Peyer's patch (tissue), 4 donors: ENCODE results near the gene SOX13. TPM values are rescaled to one million over a fixed set of nuclear protein-coding genes. Genes with fewer than 3 reads are reported as not detected.

Experiments used
- DNase-seq, 3 donors: peaks; one replicate each; pipeline ENCODE4 v3.0.0-alpha.2; 2017 to 2019
- H3K27ac ChIP-seq, 4 donors: fragments of 200-600 bp; sonication (generic); one replicate each; pipeline ENCODE4 v1.5.1; 2016 to 2019
- H3K27me3 ChIP-seq, 2 donors: fragments of 200-600 bp; sonication (generic); one replicate each; pipeline ENCODE4 v1.5.1; 2019
- H3K36me3 ChIP-seq, 3 donors: fragments of 200-600 bp; sonication (generic); one replicate each; pipeline ENCODE4 v1.5.1; 2016 to 2019
- H3K4me1 ChIP-seq, 4 donors: fragments of 200-600 bp; sonication (generic); one replicate each; pipeline ENCODE4 v1.5.1; 2016 to 2019
- H3K4me3 ChIP-seq, 4 donors: fragments of 200-600 bp; sonication (generic); 1 replicate in 3 of 4; 2 replicates in 1 of 4; pipeline ENCODE4 v1.5.1; 2016 to 2019; ENCODE audit warnings: mild to moderate bottlenecking in 1 of 4
- H3K9me3 ChIP-seq, 4 donors: fragments of 200-600 bp; sonication (generic); one replicate each; pipeline ENCODE4 v1.5.1; 2016 to 2019; ENCODE audit warnings: mild to moderate bottlenecking in 1 of 4
- POLR2A ChIP-seq, 2 donors: fragments of 450-650 bp; IDR thresholded peaks; one replicate each; pipeline ENCODE4 v1.5.1; 2017; ENCODE audit warnings: antibody characterized with exemption in 2 of 2, mild to moderate bottlenecking in 2 of 2, moderate library complexity in 2 of 2
- total RNA-seq, 4 donors: library from RNA; depleted of rRNA; stranded (reverse); fragments of >200 nt; gene quantifications; one replicate each; pipeline ENCODE4 v1.1.0, GENCODE V29; 2016
- TF ChIP-seq, protein P1 (sequence below), 6 experiments: fragments of 450-650 bp in 4 of 6; fragments of 200-600 bp in 2 of 6; sonication (generic) in 1 of 6; IDR thresholded peaks; one replicate each; pipeline ENCODE4 v1.5.1; 2017 to 2019; ENCODE audit warnings: antibody characterized with exemption in 6 of 6, mild to moderate bottlenecking in 3 of 6, moderate library complexity in 1 of 6

SOX13 gene
- total RNA-seq, 4 donors from 2014 or later, result 42.1 to 80.3 (median 59.0) TPM

DNA sequence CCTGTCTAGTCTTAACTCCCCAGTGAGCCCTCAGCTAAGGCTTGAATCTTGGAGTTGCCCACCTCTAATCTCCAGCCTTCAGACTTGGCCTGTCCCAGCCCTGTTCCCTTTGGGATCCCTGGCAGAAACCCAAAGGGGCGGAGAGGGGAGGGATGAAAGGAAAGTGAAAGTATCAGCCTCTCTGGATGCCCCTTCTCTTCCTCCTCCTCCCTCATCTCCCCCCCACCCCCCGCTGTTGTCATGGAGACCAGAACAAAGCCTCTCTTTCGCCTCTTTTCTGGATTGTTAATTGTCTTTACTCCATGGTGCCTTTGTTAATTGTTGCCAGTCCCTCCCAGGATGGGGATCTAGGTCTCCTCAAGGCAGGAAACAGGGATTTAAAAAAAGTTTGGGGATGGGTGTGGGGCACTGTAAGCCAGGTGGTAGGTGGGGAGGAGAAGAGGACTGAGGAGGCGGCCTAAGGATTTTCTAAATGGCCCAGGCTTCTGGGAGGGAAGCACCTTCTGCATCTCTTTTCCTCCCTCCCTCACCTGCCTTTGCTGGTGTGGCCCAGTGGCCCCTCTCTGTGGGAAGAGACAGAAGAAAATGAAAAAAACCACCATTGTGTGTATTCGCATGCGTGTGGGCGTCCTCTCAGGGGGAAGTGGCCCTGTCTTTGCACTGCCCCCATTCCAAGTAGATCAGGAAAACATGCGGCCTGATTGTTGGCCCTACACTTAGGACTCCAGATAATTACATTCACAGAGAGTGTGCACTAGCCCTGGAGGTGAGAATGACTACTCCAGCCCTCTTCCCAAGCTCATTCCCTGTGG is 7.5 kb upstream of the SOX13 start:
- Histone ChIP-seq H3K27me3 (no peaks in the 10 kb centered on the region), H3K4me1 (no peaks in the 10 kb centered on the region), H3K27ac (no peak overlapping the region), H3K4me3 (no peak overlapping the region), H3K36me3 (no peaks in the 10 kb centered on the region), H3K9me3 (no peaks in the 10 kb centered on the region)
- peak in 1 of 3 donors; percentile 57 for DNase-seq
- TF ChIP-seq, protein P1, sequence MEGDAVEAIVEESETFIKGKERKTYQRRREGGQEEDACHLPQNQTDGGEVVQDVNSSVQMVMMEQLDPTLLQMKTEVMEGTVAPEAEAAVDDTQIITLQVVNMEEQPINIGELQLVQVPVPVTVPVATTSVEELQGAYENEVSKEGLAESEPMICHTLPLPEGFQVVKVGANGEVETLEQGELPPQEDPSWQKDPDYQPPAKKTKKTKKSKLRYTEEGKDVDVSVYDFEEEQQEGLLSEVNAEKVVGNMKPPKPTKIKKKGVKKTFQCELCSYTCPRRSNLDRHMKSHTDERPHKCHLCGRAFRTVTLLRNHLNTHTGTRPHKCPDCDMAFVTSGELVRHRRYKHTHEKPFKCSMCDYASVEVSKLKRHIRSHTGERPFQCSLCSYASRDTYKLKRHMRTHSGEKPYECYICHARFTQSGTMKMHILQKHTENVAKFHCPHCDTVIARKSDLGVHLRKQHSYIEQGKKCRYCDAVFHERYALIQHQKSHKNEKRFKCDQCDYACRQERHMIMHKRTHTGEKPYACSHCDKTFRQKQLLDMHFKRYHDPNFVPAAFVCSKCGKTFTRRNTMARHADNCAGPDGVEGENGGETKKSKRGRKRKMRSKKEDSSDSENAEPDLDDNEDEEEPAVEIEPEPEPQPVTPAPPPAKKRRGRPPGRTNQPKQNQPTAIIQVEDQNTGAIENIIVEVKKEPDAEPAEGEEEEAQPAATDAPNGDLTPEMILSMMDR (IDR thresholded peaks at IDR 0.05), result no peak
- no peak for TF ChIP-seq POLR2A (IDR thresholded peaks at IDR 0.05)

DNA sequence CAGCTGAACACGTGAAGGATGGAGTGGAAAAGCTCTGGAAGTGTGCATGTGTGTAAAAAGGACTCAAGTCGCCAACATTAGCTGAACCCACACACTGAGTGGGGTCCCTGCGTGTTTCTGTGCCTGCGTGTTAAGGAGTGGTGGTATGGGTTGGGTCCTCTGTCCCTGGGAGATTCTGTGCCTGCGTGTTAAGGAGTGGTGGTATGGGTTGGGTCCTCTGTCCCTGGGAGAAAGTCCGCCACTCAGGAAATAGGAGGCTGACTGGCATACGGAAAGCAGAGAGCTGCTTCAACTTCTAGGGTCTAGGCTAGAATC is 7.0 kb upstream of the SOX13 start:
- no peak for TF ChIP-seq POLR2A (IDR thresholded peaks at IDR 0.05)
- TF ChIP-seq, protein P1 (IDR thresholded peaks at IDR 0.05), result no peak
- H3K4me1 ChIP-seq, result no peaks in the 10 kb centered on the region
- H3K27ac ChIP-seq, result no peak overlapping the region
- no peak overlapping the region for H3K4me3 ChIP-seq
- no peaks in the 10 kb centered on the region for H3K36me3 ChIP-seq
- H3K9me3 ChIP-seq, result no peaks in the 10 kb centered on the region
- DNase-seq, result no peak
- H3K27me3 ChIP-seq, result no peaks in the 10 kb centered on the region

DNA sequence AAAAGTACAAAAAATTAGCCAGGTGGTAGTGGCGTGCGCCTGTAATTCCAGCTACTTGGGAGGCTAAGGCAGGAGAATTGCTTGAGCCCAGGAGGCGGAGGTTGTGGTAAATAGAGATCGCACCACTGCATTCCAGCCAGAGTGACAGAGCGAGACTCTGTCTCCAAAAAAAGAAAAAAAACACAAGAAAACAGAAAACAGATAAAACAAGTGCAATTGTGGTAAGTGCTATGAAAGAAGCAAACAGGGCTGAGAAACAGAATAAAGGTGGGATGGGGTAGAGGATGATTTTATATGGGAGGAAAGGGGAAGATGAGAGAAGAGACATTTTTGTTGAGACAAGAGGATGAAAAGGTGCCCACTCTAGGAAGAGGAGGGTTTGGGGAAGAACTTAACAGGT is 5.0 kb upstream of the SOX13 start:
- TF ChIP-seq, protein P1 (IDR thresholded peaks at IDR 0.05), result no peak
- no peak for TF ChIP-seq POLR2A (IDR thresholded peaks at IDR 0.05)
- Histone ChIP-seq H3K4me3 (no peak overlapping the region), H3K27me3 (no peaks in the 10 kb centered on the region), H3K9me3 (no peaks in the 10 kb centered on the region), H3K27ac (no peak overlapping the region), H3K4me1 (peaks cover 0 to 6% (median 0%) of the 10 kb centered on the region in 4 donors), H3K36me3 (no peaks in the 10 kb centered on the region)
- DNase-seq, result no peak

DNA sequence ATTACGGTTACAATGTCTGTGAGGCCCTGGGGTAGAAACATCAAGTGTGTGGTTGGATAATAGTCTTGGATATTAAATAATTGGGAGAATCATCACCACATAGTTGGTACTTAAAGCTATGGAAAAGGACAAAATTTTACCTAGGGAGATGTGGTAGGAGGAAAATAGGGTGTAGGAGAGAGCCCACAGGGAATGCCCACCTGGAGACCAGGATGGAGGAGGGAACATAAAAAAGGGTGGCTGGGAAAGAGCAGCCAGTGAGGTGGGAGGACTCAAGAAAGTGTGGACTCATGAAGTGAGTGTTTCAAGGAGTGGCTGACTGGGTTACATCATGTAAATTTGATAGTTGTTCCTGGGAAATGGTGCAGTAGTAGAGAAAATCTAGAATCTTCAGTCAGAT is 3.0 kb upstream of the SOX13 start:
- Histone ChIP-seq H3K27ac (no peak overlapping the region), H3K36me3 (no peaks in the 10 kb centered on the region), H3K4me1 (peaks cover 0 to 6% (median 3%) of the 10 kb centered on the region in 4 donors), H3K27me3 (no peaks in the 10 kb centered on the region), H3K9me3 (no peaks in the 10 kb centered on the region), H3K4me3 (no peak overlapping the region)
- DNase-seq, result no peak
- TF ChIP-seq, protein P1 (IDR thresholded peaks at IDR 0.05), result no peak
- TF ChIP-seq POLR2A (IDR thresholded peaks at IDR 0.05), result no peak

DNA sequence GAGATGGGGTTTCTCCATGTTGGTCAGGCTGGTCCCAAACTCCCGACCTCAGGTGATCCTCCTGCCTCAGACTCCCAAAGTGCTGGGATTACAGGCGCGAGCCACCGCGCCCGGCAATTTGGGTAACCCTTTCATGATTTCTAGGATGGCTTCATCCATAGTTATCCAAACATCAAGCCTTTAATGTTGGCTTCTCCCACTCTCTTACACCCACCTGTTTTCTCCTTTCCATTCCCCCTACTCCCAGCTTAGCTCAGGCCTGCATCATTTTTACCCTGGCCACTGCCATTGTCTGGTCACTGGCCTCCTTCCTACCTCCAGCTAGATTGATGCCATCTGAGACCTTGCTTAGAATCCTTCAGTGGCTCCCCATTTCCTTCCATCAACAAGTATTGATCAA is 2.0 kb upstream of the SOX13 start:
- TF ChIP-seq, protein P1 (IDR thresholded peaks at IDR 0.05), result no peak
- TF ChIP-seq POLR2A (IDR thresholded peaks at IDR 0.05), result no peak
- Histone ChIP-seq H3K27me3 (no peaks in the 10 kb centered on the region), H3K4me3 (no peak overlapping the region), H3K27ac (no peak overlapping the region), H3K4me1 (peaks cover 0 to 14% (median 3%) of the 10 kb centered on the region in 4 donors), H3K36me3 (no peaks in the 10 kb centered on the region), H3K9me3 (no peaks in the 10 kb centered on the region)
- no peak for DNase-seq
